T-helper 1 cell treated with Interleukin-12 subunit alpha and Interleukin-12 subunit beta and Interleukin-4 antibody, amounts not matched to agents 30 μg/mL and 1 μg/mL, for 36 hours (primary cell): ENCODE results near the gene SIRT5.

ENCODE experiments used
- H3K27ac Mint-ChIP-seq: one replicate; pipeline ENCODE4 v1.8.0; 2021; ENCODE audit warnings: mild to moderate bottlenecking, mixed read lengths
- H3K27me3 Mint-ChIP-seq: one replicate; pipeline ENCODE4 v1.8.0; 2021; ENCODE audit warnings: low read depth, mixed read lengths
- H3K36me3 Mint-ChIP-seq: one replicate; pipeline ENCODE4 v1.8.0; 2021; ENCODE audit warnings: low read depth, mixed read lengths
- H3K4me1 Mint-ChIP-seq: one replicate; pipeline ENCODE4 v1.8.0; 2021; ENCODE audit warnings: low read depth, mixed read lengths
- H3K4me3 Mint-ChIP-seq: one replicate; pipeline ENCODE4 v1.8.0; 2021; ENCODE audit warnings: mild to moderate bottlenecking, moderate library complexity, mixed read lengths
- H3K9me3 Mint-ChIP-seq: one replicate; pipeline ENCODE4 v1.8.0; 2021; ENCODE audit warnings: mixed read lengths

SIRT5 gene

DNA sequence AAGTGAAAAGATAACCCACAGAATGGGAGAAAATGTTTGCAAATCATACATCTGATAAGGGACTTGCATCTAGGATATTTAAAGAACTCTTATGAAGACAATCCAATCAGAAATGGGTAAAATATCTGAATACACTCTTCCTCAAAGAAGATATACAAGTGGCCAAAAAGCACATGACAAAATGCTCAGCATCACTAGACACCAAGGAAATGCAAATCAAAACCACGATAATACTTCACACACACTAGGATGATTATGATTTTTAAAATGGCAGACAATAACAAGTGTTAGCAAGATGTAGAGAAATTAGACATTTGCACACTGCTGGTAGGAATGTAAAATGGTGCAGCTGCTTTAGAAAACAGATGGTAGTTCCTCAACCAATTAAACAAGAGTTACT is 34.8 kb upstream of the SIRT5 start:
- Mint-ChIP-seq H3K4me3 (no peak overlapping the region), H3K27me3 (peaks cover 5% of the 10 kb centered on the region), H3K36me3 (no peaks in the 10 kb centered on the region), H3K9me3 (no peaks in the 10 kb centered on the region), H3K4me1 (peaks cover 2% of the 10 kb centered on the region), H3K27ac (no peak overlapping the region)

GRCh38 chr6:13541496-13541895 is 32.9 kb upstream of the SIRT5 start:
- Mint-ChIP-seq H3K27me3 (peaks cover 5% of the 10 kb centered on the region), H3K27ac (no peak overlapping the region), H3K36me3 (no peaks in the 10 kb centered on the region), H3K4me3 (no peak overlapping the region), H3K4me1 (peaks cover 2% of the 10 kb centered on the region), H3K9me3 (no peaks in the 10 kb centered on the region)

DNA sequence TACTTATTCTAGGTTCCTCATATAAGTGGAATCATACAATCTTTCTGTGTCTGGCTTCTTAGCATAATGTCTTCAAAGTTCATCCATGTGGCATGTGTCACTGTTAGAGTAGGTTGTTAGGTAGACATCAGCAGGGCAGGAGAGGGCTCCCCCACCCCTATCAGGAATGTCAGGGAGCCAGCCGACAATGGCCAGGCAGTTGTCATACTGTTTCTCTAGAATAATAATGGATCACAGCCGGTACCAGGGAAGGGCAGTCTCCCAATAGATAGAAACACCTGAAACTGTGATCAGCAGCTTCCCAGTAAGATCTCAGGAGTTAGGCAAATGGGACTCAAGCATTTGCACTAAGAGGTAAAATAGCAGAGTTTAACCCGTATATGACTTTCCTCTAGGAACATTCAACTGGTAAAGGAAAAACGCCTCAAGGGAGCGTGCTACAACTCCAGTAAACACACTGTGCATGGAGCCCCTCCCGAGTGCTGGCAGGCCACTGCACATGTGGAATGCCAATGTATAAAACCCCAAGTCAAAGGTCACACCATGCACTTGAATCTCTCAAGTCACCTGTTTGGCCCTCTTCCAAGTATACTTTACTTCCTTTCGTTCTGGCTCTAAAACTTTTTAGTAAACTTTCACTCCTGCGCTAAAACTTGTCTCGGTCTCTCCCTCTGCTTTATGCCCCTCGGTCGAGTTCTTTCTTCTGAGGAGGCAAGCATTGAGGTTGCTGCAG is 29.8 kb upstream of the SIRT5 start:
- no peak overlapping the region for H3K4me3 Mint-ChIP-seq

DNA sequence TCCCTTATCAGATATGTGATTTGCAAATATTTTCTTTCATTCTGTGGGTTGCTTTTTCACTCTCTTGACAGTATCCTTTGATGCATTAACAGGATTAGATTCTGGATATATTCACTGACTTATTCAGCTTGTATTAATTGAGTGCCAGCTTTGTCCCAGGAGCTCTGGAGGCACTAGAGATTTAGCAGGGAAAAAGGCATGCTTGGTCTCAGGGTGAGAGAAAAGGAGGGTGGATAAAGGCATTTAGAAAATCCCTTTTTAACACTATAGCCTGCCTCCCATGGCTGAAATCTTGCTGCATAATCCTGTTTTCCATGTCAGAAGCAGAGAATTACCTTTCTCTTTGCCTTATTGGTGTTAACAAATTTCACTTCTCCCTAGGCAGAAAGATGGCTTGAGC is 28.5 kb upstream of the SIRT5 start:
- H3K36me3 Mint-ChIP-seq = no peaks in the 10 kb centered on the region
- H3K27ac Mint-ChIP-seq = no peak overlapping the region

More for the DNA sequence above, 29.8 kb upstream of the SIRT5 start:
- Mint-ChIP-seq H3K9me3 (no peaks in the 10 kb centered on the region), H3K4me1 (no peaks in the 10 kb centered on the region), H3K27me3 (no peaks in the 10 kb centered on the region), H3K27ac (no peak overlapping the region), H3K36me3 (no peaks in the 10 kb centered on the region)

GRCh38 chr6:13548500-13549210 is 25.7 kb upstream of the SIRT5 start:
- peaks cover 26% of the 10 kb centered on the region for H3K27me3 Mint-ChIP-seq

More for the DNA sequence above, 28.5 kb upstream of the SIRT5 start:
- H3K9me3 Mint-ChIP-seq = no peaks in the 10 kb centered on the region
- peaks cover 7% of the 10 kb centered on the region for H3K27me3 Mint-ChIP-seq
- no peak overlapping the region for H3K4me3 Mint-ChIP-seq
- H3K4me1 Mint-ChIP-seq = no peaks in the 10 kb centered on the region

DNA sequence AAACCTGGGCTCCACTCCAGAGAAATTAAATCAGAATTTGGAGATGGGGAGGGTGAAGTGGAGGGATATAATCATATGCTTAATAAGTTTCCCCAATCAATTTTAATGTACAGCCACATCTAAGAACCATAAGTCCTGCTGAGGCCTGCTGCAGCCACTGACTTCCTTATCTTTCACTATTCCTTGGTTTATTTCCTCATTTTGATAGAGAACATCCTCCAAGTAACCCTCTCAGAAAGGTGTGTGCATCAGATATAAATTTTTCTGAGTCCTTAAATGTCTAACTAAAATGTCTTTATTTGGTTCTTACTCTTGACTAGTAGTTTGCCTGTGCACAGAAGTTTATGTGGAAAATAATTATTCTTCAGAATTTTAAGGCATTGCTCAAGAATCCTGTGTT is 23.7 kb upstream of the SIRT5 start:
- Mint-ChIP-seq H3K9me3 (no peaks in the 10 kb centered on the region), H3K4me1 (no peaks in the 10 kb centered on the region), H3K4me3 (no peak overlapping the region), H3K27me3 (peaks cover 43% of the 10 kb centered on the region), H3K36me3 (no peaks in the 10 kb centered on the region), H3K27ac (no peak overlapping the region)

More at GRCh38 chr6:13548500-13549210, 25.7 kb upstream of the SIRT5 start:
- no peaks in the 10 kb centered on the region for H3K36me3 Mint-ChIP-seq
- no peaks in the 10 kb centered on the region for H3K9me3 Mint-ChIP-seq
- no peak overlapping the region for H3K4me3 Mint-ChIP-seq
- no peak overlapping the region for H3K27ac Mint-ChIP-seq
- no peaks in the 10 kb centered on the region for H3K4me1 Mint-ChIP-seq

- Mint-ChIP-seq H3K27ac (no peak overlapping the region), H3K4me3 (no peak overlapping the region), H3K27me3 (peaks cover 48% of the 10 kb centered on the region), H3K4me1 (no peaks in the 10 kb centered on the region), H3K36me3 (no peaks in the 10 kb centered on the region), H3K9me3 (no peaks in the 10 kb centered on the region)
Measured at GRCh38 chr6:13553646-13554045, 20.8 kb upstream of the SIRT5 start.

GRCh38 chr6:13554929-13555333 is 19.5 kb upstream of the SIRT5 start:
- H3K36me3 Mint-ChIP-seq = no peaks in the 10 kb centered on the region
- H3K4me3 Mint-ChIP-seq = no peak overlapping the region
- H3K4me1 Mint-ChIP-seq = peaks cover 2% of the 10 kb centered on the region
- H3K27me3 Mint-ChIP-seq = peaks cover 48% of the 10 kb centered on the region
- no peaks in the 10 kb centered on the region for H3K9me3 Mint-ChIP-seq
- H3K27ac Mint-ChIP-seq = no peak overlapping the region

- Mint-ChIP-seq H3K4me1 (peaks cover 2% of the 10 kb centered on the region), H3K9me3 (no peaks in the 10 kb centered on the region), H3K27me3 (peaks cover 29% of the 10 kb centered on the region), H3K4me3 (no peak overlapping the region), H3K36me3 (no peaks in the 10 kb centered on the region), H3K27ac (no peak overlapping the region)
Measured at GRCh38 chr6:13557841-13558240, 16.6 kb upstream of the SIRT5 start.

GRCh38 chr6:13558718-13559117 is 15.7 kb upstream of the SIRT5 start:
- Mint-ChIP-seq H3K27ac (no peak overlapping the region), H3K4me3 (no peak overlapping the region), H3K4me1 (peaks cover 2% of the 10 kb centered on the region), H3K36me3 (no peaks in the 10 kb centered on the region), H3K9me3 (no peaks in the 10 kb centered on the region), H3K27me3 (peaks cover 26% of the 10 kb centered on the region)

DNA sequence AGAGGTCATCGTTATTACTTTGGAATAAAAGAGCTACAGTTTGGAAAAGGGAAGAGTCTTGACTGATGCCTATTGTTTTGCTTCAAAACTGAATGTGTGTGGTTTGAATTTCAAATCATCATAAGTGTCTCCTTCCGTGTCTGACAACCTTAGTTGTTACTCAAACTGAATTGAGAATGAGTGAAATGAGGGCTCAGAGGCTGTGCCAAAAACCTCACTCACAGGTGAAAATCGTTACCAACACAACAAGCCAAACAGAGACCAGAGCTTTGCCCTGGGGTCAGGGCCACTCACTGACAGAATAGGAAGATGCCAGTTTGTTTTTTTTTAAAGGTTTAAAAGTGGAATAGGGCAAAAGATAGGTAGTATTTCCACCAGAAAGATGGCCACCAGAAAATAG is 15.2 kb upstream of the SIRT5 start:
- no peaks in the 10 kb centered on the region for H3K36me3 Mint-ChIP-seq
- H3K9me3 Mint-ChIP-seq = no peaks in the 10 kb centered on the region
- peaks cover 24% of the 10 kb centered on the region for H3K27me3 Mint-ChIP-seq
- H3K4me1 Mint-ChIP-seq = peaks cover 2% of the 10 kb centered on the region
- no peak overlapping the region for H3K4me3 Mint-ChIP-seq
- no peak overlapping the region for H3K27ac Mint-ChIP-seq

- Mint-ChIP-seq H3K4me3 (no peak overlapping the region), H3K4me1 (peaks cover 2% of the 10 kb centered on the region), H3K9me3 (no peaks in the 10 kb centered on the region), H3K27me3 (peaks cover 20% of the 10 kb centered on the region), H3K27ac (no peak overlapping the region), H3K36me3 (no peaks in the 10 kb centered on the region)
Measured at GRCh38 chr6:13559968-13560650, 14.3 kb upstream of the SIRT5 start.

GRCh38 chr6:13560651-13561044 is 13.8 kb upstream of the SIRT5 start:
- Mint-ChIP-seq H3K36me3 (no peaks in the 10 kb centered on the region), H3K4me1 (peaks cover 2% of the 10 kb centered on the region), H3K27me3 (peaks cover 15% of the 10 kb centered on the region), H3K4me3 (no peak overlapping the region), H3K9me3 (no peaks in the 10 kb centered on the region), H3K27ac (no peak overlapping the region)

- Mint-ChIP-seq H3K4me3 (no peak overlapping the region), H3K9me3 (no peaks in the 10 kb centered on the region), H3K36me3 (no peaks in the 10 kb centered on the region), H3K27me3 (peaks cover 23% of the 10 kb centered on the region), H3K4me1 (peaks cover 2% of the 10 kb centered on the region), H3K27ac (no peak overlapping the region)
Measured at GRCh38 chr6:13561624-13562267, 12.7 kb upstream of the SIRT5 start.
